OCI-LY1 (cell line): ENCODE data around the gene SLC1A3.

Experiments used
- CTCF ChIP-seq: fragments of 200-600 bp; sonication (generic), shearing (Covaris generic); IDR thresholded peaks from 2 replicates; pipeline ENCODE4 v1.5.1; 2017; ENCODE audit warnings: mild to moderate bottlenecking, antibody characterized with exemption, low read length, moderate library complexity, mixed read lengths
- EZH2 ChIP-seq: fragments of 200-600 bp; sonication (generic), shearing (Covaris generic); IDR thresholded peaks from 2 replicates; pipeline ENCODE4 v1.8.0; 2017; ENCODE audit warnings: borderline replicate concordance, mixed run types, mild to moderate bottlenecking, antibody characterized with exemption, low read length, moderate library complexity, mixed read lengths

- TF ChIP-seq CTCF, result no peak
- TF ChIP-seq EZH2, result no peak
These were observed 76.1 kb downstream of the SLC1A3 start for GRCh38 chr5:36682499-36682898.
